Astrocyte (in vitro differentiated cells and primary cell): ENCODE data around the gene PSEN1. TPM values are rescaled to one million over a fixed set of nuclear protein-coding genes. Genes with fewer than 3 reads are reported as not detected.

Experiments used
- DNase-seq: peaks from one replicate; pipeline ENCODE4 v3.0.0-alpha.2; 2010; ENCODE audit warnings: low read depth
- FAIRE-seq: peaks from 2 replicates; lab custom pipeline; 2011; peaks lifted over from hg19 to GRCh38; lab: Jason Lieb, UNC
- H2AFZ ChIP-seq: 2 replicates; pipeline ENCODE4 v1.6.0; 2012; ENCODE audit warnings: low read depth, low read length, inconsistent platforms
- H3K27ac ChIP-seq: 2 replicates; pipeline ENCODE4 v1.5.1; 2011; ENCODE audit warnings: low read depth, low read length, inconsistent platforms
- H3K27me3 ChIP-seq: 2 replicates; pipeline ENCODE4 v1.6.0; 2011; ENCODE audit warnings: low read length, inconsistent platforms; ENCODE audit not compliant: insufficient read depth
- H3K36me3 ChIP-seq: 2 replicates; pipeline ENCODE4 v1.5.1; 2011; ENCODE audit warnings: low read length, inconsistent platforms; ENCODE audit not compliant: insufficient read depth
- H3K4me1 ChIP-seq: 2 replicates; pipeline ENCODE4 v1.5.1; 2011; ENCODE audit warnings: low read length, inconsistent platforms; ENCODE audit not compliant: insufficient read depth
- H3K4me2 ChIP-seq: 2 replicates; pipeline ENCODE4 v1.6.0; 2012; ENCODE audit warnings: low read length, inconsistent platforms
- H3K4me3 ChIP-seq: 2 replicates; pipeline ENCODE4 v1.5.1; 2011; ENCODE audit warnings: low read depth, mild to moderate bottlenecking, low read length, inconsistent platforms; ENCODE audit not compliant: insufficient read depth
- H3K79me2 ChIP-seq: 2 replicates; pipeline ENCODE4 v1.6.0; 2012; ENCODE audit warnings: mild to moderate bottlenecking, low read length, inconsistent platforms; ENCODE audit not compliant: insufficient read depth
- H3K9ac ChIP-seq: 2 replicates; pipeline ENCODE4 v1.6.0; 2012; ENCODE audit warnings: mild to moderate bottlenecking, low read length, inconsistent platforms
- H3K9me3 ChIP-seq: 2 replicates; pipeline ENCODE4 v1.5.1; 2012; ENCODE audit warnings: low read depth, mild to moderate bottlenecking, low read length, inconsistent platforms; ENCODE audit not compliant: insufficient read depth
- H4K20me1 ChIP-seq: 2 replicates; pipeline ENCODE4 v1.6.0; 2012; ENCODE audit warnings: low read length, inconsistent platforms; ENCODE audit not compliant: insufficient read depth
- H3K27ac Mint-ChIP-seq: one replicate; pipeline ENCODE4 v1.8.0; 2021; ENCODE audit warnings: mild to moderate bottlenecking, mixed read lengths; ENCODE audit not compliant: unreplicated experiment
- H3K27me3 Mint-ChIP-seq: one replicate; pipeline ENCODE4 v1.8.0; 2021; ENCODE audit warnings: low read depth, mixed read lengths; ENCODE audit not compliant: unreplicated experiment
- H3K36me3 Mint-ChIP-seq: one replicate; pipeline ENCODE4 v1.8.0; 2021; ENCODE audit warnings: low read depth, mixed read lengths; ENCODE audit not compliant: unreplicated experiment
- H3K4me1 Mint-ChIP-seq: one replicate; pipeline ENCODE4 v1.8.0; 2021; ENCODE audit warnings: low read depth, mixed read lengths; ENCODE audit not compliant: unreplicated experiment
- H3K4me3 Mint-ChIP-seq: one replicate; pipeline ENCODE4 v1.8.0; 2021; ENCODE audit warnings: mild to moderate bottlenecking, moderate library complexity, mixed read lengths; ENCODE audit not compliant: unreplicated experiment
- H3K9me3 Mint-ChIP-seq: one replicate; pipeline ENCODE4 v1.8.0; 2021; ENCODE audit warnings: mild to moderate bottlenecking, mixed read lengths; ENCODE audit not compliant: unreplicated experiment
- CTCF ChIP-seq: IDR thresholded peaks from 2 replicates; pipeline ENCODE4 v1.5.1; 2011; ENCODE audit warnings: low read depth, mild to moderate bottlenecking, inconsistent platforms, low read length, moderate library complexity; ENCODE audit not compliant: insufficient read depth
- EZH2 ChIP-seq: IDR thresholded peaks from 2 replicates; pipeline ENCODE4 v1.6.1; 2012; ENCODE audit warnings: mild to moderate bottlenecking, low read length, inconsistent platforms; ENCODE audit not compliant: insufficient read depth
- total RNA-seq: library from RNA; stranded (reverse); gene quantifications from 2 replicates; pipeline ENCODE4 v1.2.1, GENCODE V29; 2021

Gene PSEN1
- total RNA-seq, 1 donor from 2014 or later, result 89.5 TPM

GRCh38 chr14:73170686-73171085 is 34.4 kb downstream of the PSEN1 start:
- no peak overlapping the region for H3K27ac Mint-ChIP-seq
- H3K36me3 Mint-ChIP-seq, result peaks cover 21% of the 10 kb centered on the region
- Histone ChIP-seq H3K79me2 (no peaks in the 10 kb centered on the region), H3K9me3 (no peaks in the 10 kb centered on the region), H3K27ac (no peak overlapping the region), H3K4me2 (no peak overlapping the region), H3K36me3 (peaks cover 19% of the 10 kb centered on the region), H4K20me1 (peaks cover 6% of the 10 kb centered on the region), H3K9ac (no peak overlapping the region), H3K27me3 (no peaks in the 10 kb centered on the region), H2AFZ (no peak overlapping the region), H3K4me1 (no peaks in the 10 kb centered on the region), H3K4me3 (no peak overlapping the region)
- FAIRE-seq (no peak), DNase-seq (no peak)
- H3K27me3 Mint-ChIP-seq, result no peaks in the 10 kb centered on the region
- no peak overlapping the region for H3K4me3 Mint-ChIP-seq
- no peak for TF ChIP-seq EZH2
- TF ChIP-seq CTCF, result no peak
- H3K4me1 Mint-ChIP-seq, result no peaks in the 10 kb centered on the region
- H3K9me3 Mint-ChIP-seq, result no peaks in the 10 kb centered on the region

- H3K79me2 ChIP-seq, result no peaks in the 10 kb centered on the region
- Mint-ChIP-seq H3K9me3 (no peaks in the 10 kb centered on the region), H3K4me1 (no peaks in the 10 kb centered on the region), H3K27ac (no peak overlapping the region), H3K36me3 (peaks cover 20% of the 10 kb centered on the region), H3K27me3 (no peaks in the 10 kb centered on the region), H3K4me3 (no peak overlapping the region)
- H3K9me3 ChIP-seq, result no peaks in the 10 kb centered on the region
- no peak overlapping the region for H3K27ac ChIP-seq
- no peaks in the 10 kb centered on the region for H3K27me3 ChIP-seq
- H2AFZ ChIP-seq, result no peak overlapping the region
- H4K20me1 ChIP-seq, result peaks cover 6% of the 10 kb centered on the region
- DNase-seq (no peak), FAIRE-seq (no peak)
- H3K36me3 ChIP-seq, result peaks cover 22% of the 10 kb centered on the region
- H3K4me1 ChIP-seq, result no peaks in the 10 kb centered on the region
- no peak overlapping the region for H3K9ac ChIP-seq
- H3K4me2 ChIP-seq, result no peak overlapping the region
- TF ChIP-seq CTCF (no peak), EZH2 (no peak)
- H3K4me3 ChIP-seq, result no peak overlapping the region
Observed at GRCh38 chr14:73172500-73172899, 36.2 kb downstream of the PSEN1 start.

DNA sequence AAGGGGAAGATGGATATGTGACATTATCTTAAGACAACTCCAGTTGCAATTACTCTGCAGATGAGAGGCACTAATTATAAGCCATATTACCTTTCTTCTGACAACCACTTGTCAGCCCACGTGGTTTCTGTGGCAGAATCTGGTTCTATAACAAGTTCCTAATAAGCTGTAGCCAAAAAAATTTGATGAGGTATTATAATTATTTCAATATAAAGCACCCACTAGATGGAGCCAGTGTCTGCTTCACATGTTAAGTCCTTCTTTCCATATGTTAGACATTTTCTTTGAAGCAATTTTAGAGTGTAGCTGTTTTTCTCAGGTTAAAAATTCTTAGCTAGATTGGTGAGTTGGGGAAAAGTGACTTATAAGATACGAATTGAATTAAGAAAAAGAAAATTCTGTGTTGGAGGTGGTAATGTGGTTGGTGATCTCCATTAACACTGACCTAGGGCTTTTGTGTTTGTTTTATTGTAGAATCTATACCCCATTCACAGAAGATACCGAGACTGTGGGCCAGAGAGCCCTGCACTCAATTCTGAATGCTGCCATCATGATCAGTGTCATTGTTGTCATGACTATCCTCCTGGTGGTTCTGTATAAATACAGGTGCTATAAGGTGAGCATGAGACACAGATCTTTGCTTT is 36.9 kb downstream of the PSEN1 start:
- Mint-ChIP-seq H3K27ac (no peak overlapping the region), H3K9me3 (no peaks in the 10 kb centered on the region), H3K4me1 (no peaks in the 10 kb centered on the region), H3K27me3 (no peaks in the 10 kb centered on the region), H3K36me3 (peaks cover 20% of the 10 kb centered on the region), H3K4me3 (no peak overlapping the region)
- Histone ChIP-seq H4K20me1 (peaks cover 6% of the 10 kb centered on the region), H3K9ac (no peak overlapping the region), H3K27me3 (no peaks in the 10 kb centered on the region), H3K4me1 (no peaks in the 10 kb centered on the region), H3K79me2 (no peaks in the 10 kb centered on the region), H2AFZ (no peak overlapping the region), H3K36me3 (peaks cover 22% of the 10 kb centered on the region), H3K4me3 (no peak overlapping the region), H3K27ac (no peak overlapping the region), H3K4me2 (no peak overlapping the region), H3K9me3 (no peaks in the 10 kb centered on the region)
- DNase-seq (peak; percentile 39), FAIRE-seq (no peak)
- peak; percentile 57 for TF ChIP-seq CTCF
- TF ChIP-seq EZH2, result no peak
